Right lobe of liver (tissue), 6 donors: ENCODE data around the gene P2RY12. TPM values are rescaled to one million over a fixed set of nuclear protein-coding genes. Genes with fewer than 3 reads are reported as not detected.

Experiments
- ATAC-seq, 4 donors: fragments of 200-7000 bp; cut with Tn5 transposase; one replicate each; pipeline ENCODE4 v1.9.1; 2020; ENCODE audit warnings: mild to moderate bottlenecking in 4 of 4, moderate library complexity in 4 of 4
- DNase-seq, 3 donors: peaks; one replicate each; pipeline ENCODE4 v3.0.0-alpha.2; 2020
- H3K27ac ChIP-seq, 3 donors: fragments of 200-600 bp; one replicate each; pipeline ENCODE4 v1.8.0; 2022
- H3K27me3 ChIP-seq, 2 donors: fragments of 200-600 bp; one replicate each; pipeline ENCODE4 v1.8.0; 2022
- H3K36me3 ChIP-seq, 4 donors: fragments of 200-600 bp; sonication (generic) in 1 of 4; one replicate each; pipeline versions ENCODE4 v1.5.1 to v1.8.0; 2017 to 2022; ENCODE audit warnings: control low read depth in 1 of 4
- H3K4me1 ChIP-seq, 4 donors: fragments of 200-600 bp; sonication (generic) in 1 of 4; one replicate each; pipeline versions ENCODE4 v1.5.1 to v1.8.0; 2017 to 2022; ENCODE audit warnings: control low read depth in 1 of 4
- H3K4me3 ChIP-seq, 3 donors: fragments of 200-600 bp; one replicate each; pipeline ENCODE4 v1.8.0; 2022
- H3K9me3 ChIP-seq, 4 donors: fragments of 200-600 bp; sonication (generic) in 1 of 4; one replicate each; pipeline versions ENCODE4 v1.5.1 to v1.8.0; 2017 to 2022; ENCODE audit warnings: control low read depth in 1 of 4
- CTCF ChIP-seq, 4 donors: fragments of 200-600 bp in 3 of 4; fragments of 450-650 bp in 1 of 4; IDR thresholded peaks; one replicate each; pipeline versions ENCODE4 v1.5.1 to v1.8.0; 2016 to 2022; ENCODE audit warnings: antibody characterized with exemption in 4 of 4, mild to moderate bottlenecking in 2 of 4
- POLR2A ChIP-seq: fragments of 450-650 bp; IDR thresholded peaks from one replicate; pipeline ENCODE4 v1.6.1; 2017; ENCODE audit warnings: antibody characterized with exemption, mild to moderate bottlenecking
- WGBS: methylation state at CpG from one replicate; pipeline ENCODE4 v1.1.6; 2018; ENCODE audit warnings: low coverage, low lambda C conversion rate; ENCODE audit not compliant: insufficient coverage; ENCODE audit errors: missing lambda C conversion rate; 5-methylcytosine and 5-hydroxymethylcytosine counted together
- intact Hi-C, 2 donors: fragments of 100-400 bp; cut with DNase I; formaldehyde crosslinking; loops; one replicate each; pipeline versions ENCODE4 v1.11.2 to v1.14.1; 2022
- total RNA-seq, 6 experiments: library from RNA; depleted of rRNA in 2 of 6; stranded (reverse); fragments of >200 nt in 2 of 6; fragmentation: NEBNext Ultra II Directional in 3 of 6; extraction: Animal tissue kit (Norgen Biotek cat#: 25700) in 3 of 6; gene quantifications; one replicate each; pipeline versions ENCODE4 v1.1.0 to v1.2.4, GENCODE V29; 2016 to 2023
- donor health status: DM: no; HTN: yes; CAD: no.
- donor health status: DM: no; HTN: no; CAD: no.
- donor health status: DM: no; HTN: no; CAD: no.
- donor health status: DM: no; HTN: yes; CAD: no.
- donor health status: DM: no; HTN: yes; CAD: no.

P2RY12 gene
- total RNA-seq, 6 experiments from 2014 or later: 0.42 to 1.8 (median 1.2) TPM

GRCh38 chr3:151293127-151293526, 91.4 kb downstream of the P2RY12 start:
- Histone ChIP-seq H3K27me3 (no peaks in the 10 kb centered on the region), H3K9me3 (peaks cover 0 to 4% (median 0%) of the 10 kb centered on the region in 4 donors), H3K4me3 (no peak overlapping the region), H3K36me3 (no peaks in the 10 kb centered on the region), H3K4me1 (no peaks in the 10 kb centered on the region), H3K27ac (no peak overlapping the region)
- WGBS: 62% methylated on average over 6 of the region's 6 CpGs
- no peak for ATAC-seq
- no peak for DNase-seq
- intact Hi-C loops: no loop called here
- TF ChIP-seq CTCF (IDR thresholded peaks at IDR 0.05): no peak

- DNase-seq: no peak
- Histone ChIP-seq H3K9me3 (peaks cover 0 to 4% (median 0%) of the 10 kb centered on the region in 4 donors), H3K27ac (no peak overlapping the region), H3K36me3 (no peaks in the 10 kb centered on the region), H3K4me3 (no peak overlapping the region), H3K4me1 (no peaks in the 10 kb centered on the region), H3K27me3 (no peaks in the 10 kb centered on the region)
- WGBS: 34% methylated on average over 3 of the region's 3 CpGs
- TF ChIP-seq POLR2A: no peak
- peak; percentile 14 to 39 (median 26) for TF ChIP-seq CTCF (IDR thresholded peaks at IDR 0.05)
- intact Hi-C loops: no loop called here
- peak in 1 of 4 donors; percentile 39 for ATAC-seq
These were observed 93.9 kb downstream of the P2RY12 start for GRCh38 chr3:151290673-151291072.

- no peak for DNase-seq
- ATAC-seq: no peak
- intact Hi-C loops: loop anchor here in 1 of 2 donors (10.0 kb wide), 1 partner anchor 125 kb away; no protein-coding TSS in a partner anchor
- Histone ChIP-seq H3K36me3 (no peaks in the 10 kb centered on the region), H3K27me3 (no peaks in the 10 kb centered on the region), H3K4me1 (no peaks in the 10 kb centered on the region), H3K9me3 (peaks cover 0 to 4% (median 0%) of the 10 kb centered on the region in 4 donors), H3K4me3 (no peak overlapping the region), H3K27ac (no peak overlapping the region)
- TF ChIP-seq CTCF (IDR thresholded peaks at IDR 0.05): no peak
- TF ChIP-seq POLR2A: no peak
- WGBS: 70% methylated on average over 3 of the region's 3 CpGs
These were observed 95.1 kb downstream of the P2RY12 start for GRCh38 chr3:151289445-151289844.

Other genes with a start within 250 kb of the P2RY12 start
- gene GPR171, start 181.5 kb downstream of the P2RY12 start, total RNA-seq: under 1 TPM in 4 of 6 experiments, not detected in 2; 0.22 to 0.99 (median 0.27) TPM
- under 1 TPM in 3 of 6 experiments, not detected in 3; 0.12 to 0.18 (median 0.12) TPM for gene P2RY14, start 106.2 kb downstream of the P2RY12 start, total RNA-seq
- not detected for gene GPR87, start 67.9 kb downstream of the P2RY12 start, total RNA-seq
- gene P2RY13, start 55.2 kb downstream of the P2RY12 start, total RNA-seq: 1 to 10 TPM in 5 of 6 experiments, under 1 TPM in 1; 0.95 to 4.8 (median 1.9) TPM
- under 1 TPM; 0.06 to 0.35 (median 0.17) TPM for gene IGSF10, start 76.3 kb upstream of the P2RY12 start, total RNA-seq